Erythroblast (primary cell): ENCODE results near the gene ZBED5.

Source experiments
- GATA1 ChIP-seq: IDR thresholded peaks from 2 replicates; pipeline ENCODE4 v1.6.1; 2011; ENCODE audit warnings: low read depth, mild to moderate bottlenecking, control low read depth, low read length, moderate library complexity
- POLR2A ChIP-seq: IDR thresholded peaks from 2 replicates; pipeline ENCODE4 v1.6.1; 2011; ENCODE audit warnings: mild to moderate bottlenecking, low read length

GRCh38 chr11:10881892-10882291 is 24.0 kb upstream of the ZBED5 start:
- TF ChIP-seq POLR2A (no peak), GATA1 (no peak)
